Measurements from ENCODE around the gene ZBTB45.

DNA sequence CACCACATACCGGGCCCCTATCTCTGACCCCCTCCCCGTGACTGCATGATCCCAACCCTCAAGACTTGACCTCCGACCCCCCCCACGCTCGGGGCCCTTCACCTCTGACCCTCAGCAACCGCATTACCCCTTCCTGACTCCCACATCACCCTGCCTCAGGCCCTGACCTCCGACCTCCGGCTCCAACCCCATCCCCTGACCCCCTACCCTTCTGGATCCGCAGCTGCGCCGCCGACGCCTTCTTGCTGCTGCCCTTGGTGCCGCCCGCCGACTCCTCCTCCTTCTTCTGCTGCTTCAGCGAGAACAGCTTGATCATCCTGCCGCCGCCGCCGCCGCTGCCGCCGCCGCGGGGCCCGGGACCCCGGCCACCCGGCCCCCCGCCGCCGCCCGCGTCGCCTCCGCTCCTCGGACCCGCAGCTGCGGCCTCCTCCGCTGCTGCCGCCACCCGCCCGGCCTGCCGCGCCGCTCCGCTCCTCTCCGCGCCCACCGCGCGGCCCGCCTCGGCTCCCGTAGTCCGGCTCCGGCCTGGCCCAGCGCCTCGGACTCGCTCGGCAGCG lies 38.5 kb upstream of the ZBTB45 start, which contains the start of gene UBE2M:
- TF ChIP-seq, protein P1, sequence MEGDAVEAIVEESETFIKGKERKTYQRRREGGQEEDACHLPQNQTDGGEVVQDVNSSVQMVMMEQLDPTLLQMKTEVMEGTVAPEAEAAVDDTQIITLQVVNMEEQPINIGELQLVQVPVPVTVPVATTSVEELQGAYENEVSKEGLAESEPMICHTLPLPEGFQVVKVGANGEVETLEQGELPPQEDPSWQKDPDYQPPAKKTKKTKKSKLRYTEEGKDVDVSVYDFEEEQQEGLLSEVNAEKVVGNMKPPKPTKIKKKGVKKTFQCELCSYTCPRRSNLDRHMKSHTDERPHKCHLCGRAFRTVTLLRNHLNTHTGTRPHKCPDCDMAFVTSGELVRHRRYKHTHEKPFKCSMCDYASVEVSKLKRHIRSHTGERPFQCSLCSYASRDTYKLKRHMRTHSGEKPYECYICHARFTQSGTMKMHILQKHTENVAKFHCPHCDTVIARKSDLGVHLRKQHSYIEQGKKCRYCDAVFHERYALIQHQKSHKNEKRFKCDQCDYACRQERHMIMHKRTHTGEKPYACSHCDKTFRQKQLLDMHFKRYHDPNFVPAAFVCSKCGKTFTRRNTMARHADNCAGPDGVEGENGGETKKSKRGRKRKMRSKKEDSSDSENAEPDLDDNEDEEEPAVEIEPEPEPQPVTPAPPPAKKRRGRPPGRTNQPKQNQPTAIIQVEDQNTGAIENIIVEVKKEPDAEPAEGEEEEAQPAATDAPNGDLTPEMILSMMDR (IDR thresholded peaks at IDR 0.05 in 2 of 3, conservative IDR thresholded peaks at IDR 0.05 in 1 of 3; ENCODE audit: control insufficient read depth in 2 of 3, extremely low read depth in 1 of 3, insufficient read depth in 1 of 3, low read depth in 3 of 3, low read length in 3 of 3), result no peak
- TF ChIP-seq POLR2A (IDR thresholded peaks at IDR 0.05; ENCODE audit: low read depth, low read length) (no peak), SIN3A (IDR thresholded peaks at IDR 0.05; ENCODE audit: low read depth, low read length) (no peak), ZNF207 (IDR thresholded peaks at IDR 0.05; ENCODE audit: borderline replicate concordance) (no peak), NFYB (IDR thresholded peaks at IDR 0.05; ENCODE audit: insufficient read depth, low read depth, low read length) (no peak), EGR1 (IDR thresholded peaks at IDR 0.05; ENCODE audit: borderline replicate concordance in 1 of 2, low read depth in 2 of 2, low read length in 2 of 2) (no peak)

All from GM12878 (cell line).